SK-N-SH (cell line): ENCODE measurements around the gene DGKI.

Experiments used
- CHD2 ChIP-seq: fragments of 150-350 bp; IDR thresholded peaks from 2 replicates; pipeline ENCODE4 v1.6.1; 2018; ENCODE audit warnings: low read length; ENCODE audit not compliant: partially characterized antibody
- JUND ChIP-seq: IDR thresholded peaks from 2 replicates; pipeline ENCODE4 v1.4.0; 2012
- MEF2A ChIP-seq: IDR thresholded peaks from 2 replicates; pipeline ENCODE4 v1.4.0; 2012; ENCODE audit warnings: low read depth, borderline replicate concordance
- POLR2AphosphoS5 ChIP-seq: IDR thresholded peaks from 2 replicates; pipeline ENCODE4 v1.6.1; 2012; ENCODE audit warnings: low read depth, low read length
- SMC3 ChIP-seq: IDR thresholded peaks from 2 replicates; pipeline ENCODE4 v1.6.1; 2012; ENCODE audit warnings: low read depth, low read length, improper control_type of control experiment
- YY1 ChIP-seq: IDR thresholded peaks from 2 replicates; pipeline ENCODE4 v1.4.0; 2012; ENCODE audit warnings: low read depth, mild to moderate bottlenecking
- TF ChIP-seq, protein P1 (sequence below): fragments of 200-600 bp; sonication (generic); IDR thresholded peaks from 2 replicates; pipeline ENCODE4 v1.6.1; 2017; ENCODE audit warnings: antibody characterized with exemption, mild to moderate bottlenecking, moderate library complexity
- TF ChIP-seq, protein P2 (sequence below): IDR thresholded peaks from 2 replicates; pipeline ENCODE4 v1.4.0; 2012; ENCODE audit warnings: low read depth, borderline replicate concordance
- TF ChIP-seq, protein P3 (sequence below): fragments of 150-350 bp; IDR thresholded peaks from 2 replicates; pipeline ENCODE4 v1.6.1; 2016; ENCODE audit warnings: mild to moderate bottlenecking, low read depth, low read length

DNA sequence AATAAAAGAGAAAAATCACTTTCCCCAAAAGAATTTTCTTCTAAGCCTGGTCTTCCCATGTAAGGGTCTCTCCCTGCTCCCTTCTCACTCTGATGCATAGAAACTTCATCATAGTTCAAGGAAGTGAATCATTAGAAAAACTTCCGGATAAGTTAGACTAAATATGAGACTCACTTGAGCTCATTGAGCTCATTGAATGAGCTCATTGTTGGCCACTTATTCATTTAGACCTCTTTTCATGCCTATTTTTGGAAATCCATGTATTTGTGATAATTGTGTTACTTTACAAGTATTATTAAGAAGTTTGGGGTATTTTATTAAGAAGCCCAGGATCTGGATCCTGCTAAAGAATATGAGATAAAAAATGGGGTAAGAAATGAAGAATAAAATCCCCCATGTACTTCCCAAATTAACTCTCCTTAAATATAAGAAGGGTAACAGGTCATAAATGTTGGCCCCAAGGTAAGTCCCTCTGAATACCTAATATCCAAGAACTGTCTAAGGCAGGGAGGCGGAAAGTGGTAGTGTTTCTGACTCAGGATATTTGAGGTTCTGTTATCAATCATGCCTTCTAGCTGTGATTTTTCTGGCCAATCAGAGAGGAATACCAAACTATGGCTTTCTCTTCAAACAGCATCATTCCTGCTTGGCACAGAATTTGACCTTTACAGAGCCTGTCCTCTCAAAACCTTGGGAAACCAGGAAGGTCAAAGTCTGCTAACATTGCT is 266.7 kb downstream of the DGKI start:
- TF ChIP-seq YY1 (no peak; the same call in 1 of the 2 replicates), SMC3 (no peak), CHD2 (no peak), POLR2AphosphoS5 (peak; percentile 49; the same call in 1 of the 2 replicates), JUND (peak; percentile 89), MEF2A (peak; percentile 91)
- TF ChIP-seq, protein P1, sequence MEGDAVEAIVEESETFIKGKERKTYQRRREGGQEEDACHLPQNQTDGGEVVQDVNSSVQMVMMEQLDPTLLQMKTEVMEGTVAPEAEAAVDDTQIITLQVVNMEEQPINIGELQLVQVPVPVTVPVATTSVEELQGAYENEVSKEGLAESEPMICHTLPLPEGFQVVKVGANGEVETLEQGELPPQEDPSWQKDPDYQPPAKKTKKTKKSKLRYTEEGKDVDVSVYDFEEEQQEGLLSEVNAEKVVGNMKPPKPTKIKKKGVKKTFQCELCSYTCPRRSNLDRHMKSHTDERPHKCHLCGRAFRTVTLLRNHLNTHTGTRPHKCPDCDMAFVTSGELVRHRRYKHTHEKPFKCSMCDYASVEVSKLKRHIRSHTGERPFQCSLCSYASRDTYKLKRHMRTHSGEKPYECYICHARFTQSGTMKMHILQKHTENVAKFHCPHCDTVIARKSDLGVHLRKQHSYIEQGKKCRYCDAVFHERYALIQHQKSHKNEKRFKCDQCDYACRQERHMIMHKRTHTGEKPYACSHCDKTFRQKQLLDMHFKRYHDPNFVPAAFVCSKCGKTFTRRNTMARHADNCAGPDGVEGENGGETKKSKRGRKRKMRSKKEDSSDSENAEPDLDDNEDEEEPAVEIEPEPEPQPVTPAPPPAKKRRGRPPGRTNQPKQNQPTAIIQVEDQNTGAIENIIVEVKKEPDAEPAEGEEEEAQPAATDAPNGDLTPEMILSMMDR = no peak
- TF ChIP-seq, protein P2, sequence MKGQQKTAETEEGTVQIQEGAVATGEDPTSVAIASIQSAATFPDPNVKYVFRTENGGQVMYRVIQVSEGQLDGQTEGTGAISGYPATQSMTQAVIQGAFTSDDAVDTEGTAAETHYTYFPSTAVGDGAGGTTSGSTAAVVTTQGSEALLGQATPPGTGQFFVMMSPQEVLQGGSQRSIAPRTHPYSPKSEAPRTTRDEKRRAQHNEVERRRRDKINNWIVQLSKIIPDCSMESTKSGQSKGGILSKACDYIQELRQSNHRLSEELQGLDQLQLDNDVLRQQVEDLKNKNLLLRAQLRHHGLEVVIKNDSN = no peak
- TF ChIP-seq, protein P3, sequence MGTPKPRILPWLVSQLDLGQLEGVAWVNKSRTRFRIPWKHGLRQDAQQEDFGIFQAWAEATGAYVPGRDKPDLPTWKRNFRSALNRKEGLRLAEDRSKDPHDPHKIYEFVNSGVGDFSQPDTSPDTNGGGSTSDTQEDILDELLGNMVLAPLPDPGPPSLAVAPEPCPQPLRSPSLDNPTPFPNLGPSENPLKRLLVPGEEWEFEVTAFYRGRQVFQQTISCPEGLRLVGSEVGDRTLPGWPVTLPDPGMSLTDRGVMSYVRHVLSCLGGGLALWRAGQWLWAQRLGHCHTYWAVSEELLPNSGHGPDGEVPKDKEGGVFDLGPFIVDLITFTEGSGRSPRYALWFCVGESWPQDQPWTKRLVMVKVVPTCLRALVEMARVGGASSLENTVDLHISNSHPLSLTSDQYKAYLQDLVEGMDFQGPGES = no peak; the same call in 1 of the 2 replicates
